ENCODE results near the gene TCHHL1.

The TCHHL1 gene

DNA sequence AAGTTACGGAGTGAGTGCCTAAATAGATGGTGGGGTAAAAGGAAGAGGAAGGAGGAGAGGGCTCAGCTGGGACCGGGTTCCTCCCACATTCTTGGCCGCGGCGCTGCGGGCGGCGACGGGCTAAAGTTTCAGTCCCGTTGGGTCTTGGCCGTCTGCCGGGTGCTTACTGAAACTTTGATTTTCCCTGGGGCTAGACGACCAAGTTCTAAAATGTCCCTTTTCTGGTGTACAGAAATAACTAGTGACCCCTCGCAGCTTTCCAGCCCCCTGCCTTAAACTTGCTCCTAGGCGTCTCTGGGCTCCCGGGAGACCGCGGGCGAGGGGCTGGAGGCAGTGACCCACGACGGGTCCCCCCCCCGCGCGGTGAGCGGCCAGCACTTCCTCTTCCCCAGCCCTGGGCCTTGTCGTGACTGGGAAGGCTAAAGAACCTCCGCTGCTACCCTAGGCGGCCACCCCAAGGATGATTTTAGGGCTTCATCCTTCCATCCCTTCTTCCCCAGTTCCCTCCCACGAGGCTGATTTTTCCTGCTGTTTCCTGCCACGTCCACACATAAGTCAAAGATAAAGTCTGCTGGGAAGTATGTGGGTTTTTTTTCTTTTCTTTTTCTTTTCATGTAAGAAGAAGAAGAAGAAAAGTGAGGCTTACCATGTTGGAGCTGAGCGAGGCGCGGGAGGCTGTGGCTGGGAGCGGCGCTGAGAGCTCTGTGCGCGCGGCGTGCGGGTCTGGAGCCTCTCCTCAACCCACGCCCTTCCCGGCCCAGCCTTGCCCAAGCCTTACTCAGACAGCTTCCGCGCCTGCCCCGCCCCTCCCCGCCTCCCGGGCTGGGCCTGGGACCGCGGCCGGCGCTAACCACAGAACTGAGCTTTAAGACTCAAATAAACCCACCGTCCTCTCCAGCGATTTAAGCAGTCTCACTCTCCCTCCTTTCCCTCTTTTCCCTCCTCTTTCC is 52.3 kb downstream of the TCHHL1 start, which contains the start of gene S100A11:
Gene S100A11 (minus strand): TSS at position 738 of the 950 bp plus-strand sequence. CDS start 89 bp downstream, at position 649.
- DNase-seq = peak; percentile 89

DNA sequence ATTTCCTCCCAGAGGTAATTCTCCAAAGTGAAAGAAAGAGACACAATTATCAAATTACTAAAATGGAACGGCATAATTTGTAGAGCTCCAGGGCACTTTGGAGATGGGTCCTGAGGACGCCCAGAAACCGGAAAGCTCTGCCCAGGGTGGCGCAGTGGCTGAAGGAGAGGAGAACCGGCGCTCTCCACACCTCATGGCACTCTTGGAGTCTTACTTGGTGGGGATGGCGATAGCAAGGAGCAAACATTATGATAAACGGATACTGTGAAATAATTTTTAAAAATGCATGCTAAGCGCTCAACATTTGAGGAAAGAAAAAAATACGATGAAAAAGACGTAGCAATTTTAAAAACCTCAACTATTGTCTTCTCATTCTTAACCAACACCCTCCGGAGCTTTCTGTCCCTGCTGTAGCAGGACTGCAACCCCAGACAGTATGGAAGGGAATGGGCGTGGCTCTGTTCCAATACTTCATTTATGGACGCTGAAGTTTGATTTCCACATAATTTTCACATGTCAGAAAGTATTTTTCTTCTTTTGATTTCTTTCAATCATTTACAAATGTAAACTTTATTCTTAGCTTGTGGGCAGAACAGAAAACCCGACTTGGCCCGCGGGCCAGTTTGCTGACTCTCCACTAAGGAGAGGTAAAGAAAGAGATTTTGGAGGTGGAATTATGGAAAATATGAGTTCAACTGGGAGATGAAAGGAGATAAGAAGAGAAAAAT is 53.2 kb downstream of the TCHHL1 start:
- DNase-seq = peak; percentile 66

DNA sequence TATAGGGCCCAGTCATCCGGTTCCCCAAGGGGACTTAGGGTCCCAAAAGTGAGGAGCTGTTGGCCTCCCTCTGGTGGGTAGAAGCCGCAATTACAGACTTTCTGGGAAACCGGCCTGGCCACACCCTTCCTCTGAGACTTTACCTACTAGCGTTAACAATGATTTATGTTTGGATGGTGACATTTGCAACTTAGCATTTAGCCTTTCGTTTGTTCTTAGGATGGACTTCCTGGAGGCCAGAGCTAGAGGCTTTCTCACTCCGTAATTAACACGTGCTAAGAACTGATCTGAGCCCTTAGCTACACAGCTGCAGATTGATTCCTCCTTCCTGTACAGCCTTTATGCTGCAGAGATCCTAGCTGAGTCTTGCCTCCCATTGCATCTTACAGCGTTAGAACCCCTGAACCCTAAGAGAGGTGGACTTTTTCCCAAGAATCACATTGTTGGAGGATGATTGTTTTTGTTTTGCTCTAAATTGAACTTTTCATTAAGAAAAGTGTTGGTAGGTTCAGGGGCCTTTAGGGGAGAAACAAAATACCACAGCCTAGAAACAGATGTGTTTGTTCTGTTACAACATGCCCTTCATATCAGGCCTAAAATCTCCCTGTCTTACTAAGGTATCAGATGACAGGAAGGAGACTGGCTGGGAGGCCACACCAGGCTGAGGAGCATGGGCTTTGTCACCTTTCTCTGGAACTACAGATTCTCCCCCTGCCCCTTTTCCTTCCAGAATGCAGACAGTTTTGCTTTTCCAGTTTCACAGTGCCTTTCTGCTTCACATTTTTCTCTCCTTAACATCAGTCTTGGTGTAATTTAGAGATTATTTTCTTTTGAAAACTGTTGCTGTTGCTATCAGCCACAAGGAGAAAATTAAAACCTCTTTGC is 54.0 kb downstream of the TCHHL1 start:
- peak; percentile 96 for DNase-seq

DNA sequence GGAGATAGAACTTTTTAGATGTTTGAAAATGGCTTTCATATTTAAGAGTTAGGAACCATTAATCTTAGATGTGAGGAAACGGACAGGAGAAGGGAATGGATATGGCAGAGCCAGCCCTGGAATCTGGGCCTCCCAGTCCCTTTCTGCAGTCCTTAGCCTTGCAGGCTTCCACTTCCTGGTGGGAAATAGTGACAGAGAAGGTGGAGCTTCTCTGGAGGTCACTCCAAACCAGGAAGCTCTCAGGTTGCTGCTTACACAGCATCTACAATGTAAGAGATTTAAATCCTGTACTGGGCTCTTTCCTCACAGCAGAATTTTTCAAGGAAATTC is 54.6 kb downstream of the TCHHL1 start:
- no peak for DNase-seq
